HL-60/S4 treated with phorbol 12-myristate 13-acetate at 8.2 ng/mL for 4 days and 3 days (cell line): ENCODE measurements around the gene A1BG.
"Not testable (repeated sequence)": the region's sequence is repeated elsewhere in the genome, so short reads cannot be mapped to it uniquely, and the experiment has no call there.

Source experiments
- in situ Hi-C: fragments of 300-500 bp; cut with MboI; formaldehyde crosslinking; loops from 2 replicates; pipeline ENCODE4 v1.15.0; 2022; ENCODE audit warnings: low sequenced_read_pairs

A1BG gene

GRCh38 chr19:58336820-58337219 lies 16.5 kb downstream of the A1BG start:
- in situ Hi-C loops = no loop called here

GRCh38 chr19:58336216-58336615 lies 17.1 kb downstream of the A1BG start:
- in situ Hi-C loops = no loop called here

GRCh38 chr19:58335630-58336029 lies 17.7 kb downstream of the A1BG start:
- in situ Hi-C loops = no loop called here

- in situ Hi-C loops = no loop called here
These were observed 18.5 kb downstream of the A1BG start for GRCh38 chr19:58334691-58335249.

- in situ Hi-C loops = no loop called here
These were observed 20.6 kb downstream of the A1BG start for GRCh38 chr19:58332697-58333096.

- in situ Hi-C loops = no loop called here
These were observed 22.8 kb downstream of the A1BG start for GRCh38 chr19:58330458-58330857.

GRCh38 chr19:58328999-58329398 lies 24.3 kb downstream of the A1BG start:
- in situ Hi-C loops = no loop called here

GRCh38 chr19:58326914-58327726 lies 26.2 kb downstream of the A1BG start, which contains the start of gene ZSCAN22:
TSS of gene ZSCAN22 (plus strand) at chr19:58326994. CDS start at chr19:58334803, 7,809 bp downstream.
- in situ Hi-C loops = no loop called here

GRCh38 chr19:58326501-58326913 lies 26.8 kb downstream of the A1BG start:
- in situ Hi-C loops = no loop called here

GRCh38 chr19:58325311-58326022 lies 27.8 kb downstream of the A1BG start:
- in situ Hi-C loops = no loop called here

GRCh38 chr19:58319241-58319640 lies 34.1 kb downstream of the A1BG start:
- in situ Hi-C loops = no loop called here

GRCh38 chr19:58318297-58318696 lies 35.0 kb downstream of the A1BG start:
- in situ Hi-C loops = no loop called here

- in situ Hi-C loops = no loop called here
These were observed 35.7 kb downstream of the A1BG start for GRCh38 chr19:58317476-58318072.

- in situ Hi-C loops = no loop called here
These were observed 37.7 kb downstream of the A1BG start for GRCh38 chr19:58315580-58315979.

GRCh38 chr19:58311345-58311865 lies 41.9 kb downstream of the A1BG start:
- in situ Hi-C loops = no loop called here

- in situ Hi-C loops = not testable (repeated sequence)
These were observed 42.6 kb downstream of the A1BG start for GRCh38 chr19:58310685-58311084.

GRCh38 chr19:58307736-58308135 lies 45.6 kb downstream of the A1BG start:
- in situ Hi-C loops = no loop called here

- in situ Hi-C loops = no loop called here
These were observed 47.4 kb downstream of the A1BG start for GRCh38 chr19:58305932-58306323.

GRCh38 chr19:58305065-58305931 lies 48.0 kb downstream of the A1BG start, which contains the start of gene ERVK3-1:
TSS of gene ERVK3-1 (plus strand) at chr19:58305377. CDS start at chr19:58312169, 6,792 bp downstream.
- in situ Hi-C loops = no loop called here

- in situ Hi-C loops = no loop called here
These were observed 48.6 kb downstream of the A1BG start for GRCh38 chr19:58304748-58305064.
